OCI-LY1 (cell line): ENCODE measurements around the gene CELSR3.
A peak's percentile ranks its signal among the peaks of the same experiment; 100 is the strongest.

Experiments
- H2AFZ ChIP-seq: fragments of 200-600 bp; sonication (generic), shearing (Covaris generic); 2 replicates; pipeline ENCODE4 v1.6.0; 2014; ENCODE audit warnings: antibody characterized with exemption, mild to moderate bottlenecking, low read length
- H3F3A ChIP-seq: fragments of 200-600 bp; sonication (generic), shearing (Covaris generic); 2 replicates; pipeline ENCODE4 v1.6.0; 2014; ENCODE audit warnings: mild to moderate bottlenecking, antibody characterized with exemption, low read length, moderate library complexity; ENCODE audit not compliant: insufficient read depth
- H3K27ac ChIP-seq: fragments of 200-600 bp; sonication (generic); 2 replicates; pipeline ENCODE4 v1.5.1; 2014; ENCODE audit warnings: low read length, mixed run types, mild to moderate bottlenecking, low read depth; ENCODE audit not compliant: poor library complexity, severe bottlenecking
- H3K27me3 ChIP-seq: fragments of 200-600 bp; sonication (generic); 2 replicates; pipeline ENCODE4 v1.6.0; 2014; ENCODE audit warnings: antibody characterized with exemption, mild to moderate bottlenecking, low read length, moderate library complexity; ENCODE audit not compliant: insufficient read depth
- H3K36me3 ChIP-seq: fragments of 200-600 bp; sonication (generic); 2 replicates; pipeline ENCODE4 v1.6.1; 2014; ENCODE audit warnings: mild to moderate bottlenecking, antibody characterized with exemption, low read length, moderate library complexity, mixed read lengths; ENCODE audit not compliant: insufficient read depth
- H3K4me1 ChIP-seq: fragments of 200-600 bp; sonication (generic); 2 replicates; pipeline ENCODE4 v1.5.1; 2014; ENCODE audit warnings: mild to moderate bottlenecking, low read length, moderate library complexity; ENCODE audit not compliant: insufficient read depth, severe bottlenecking
- H3K4me2 ChIP-seq: fragments of 200-600 bp; sonication (generic), shearing (Covaris generic); 2 replicates; pipeline ENCODE4 v1.6.1; 2014; ENCODE audit warnings: low read length
- H3K4me3 ChIP-seq: fragments of 200-600 bp; sonication (generic); 2 replicates; pipeline ENCODE4 v1.5.1; 2014; ENCODE audit warnings: low read length, low read depth, mild to moderate bottlenecking, mixed read lengths; ENCODE audit not compliant: poor library complexity, severe bottlenecking
- H3K79me2 ChIP-seq: fragments of 200-600 bp; shearing (Covaris generic); 2 replicates; pipeline ENCODE4 v1.6.1; 2016; ENCODE audit warnings: mixed run types, low read length, mixed read lengths; ENCODE audit not compliant: insufficient read depth
- H3K9ac ChIP-seq: fragments of 200-600 bp; sonication (generic), shearing (Covaris generic); 2 replicates; pipeline ENCODE4 v1.6.1; 2014; ENCODE audit warnings: mild to moderate bottlenecking, low read length, mixed read lengths
- H3K9me2 ChIP-seq: fragments of 200-600 bp; sonication (generic), shearing (Covaris generic); 2 replicates; pipeline ENCODE4 v1.6.1; 2014; ENCODE audit warnings: low read depth, mild to moderate bottlenecking, low read length, mixed read lengths
- H3K9me3 ChIP-seq: fragments of 200-600 bp; shearing (Covaris generic); 2 replicates; pipeline ENCODE4 v1.6.1; 2014; ENCODE audit warnings: low read length, mixed read lengths
- H4K20me1 ChIP-seq: fragments of 200-600 bp; sonication (generic), shearing (Covaris generic); 2 replicates; pipeline ENCODE4 v1.6.0; 2016; ENCODE audit warnings: mild to moderate bottlenecking, low read length; ENCODE audit not compliant: insufficient read depth
- EZH2 ChIP-seq: fragments of 200-600 bp; sonication (generic), shearing (Covaris generic); IDR thresholded peaks from 2 replicates; pipeline ENCODE4 v1.8.0; 2017; ENCODE audit warnings: borderline replicate concordance, mixed run types, mild to moderate bottlenecking, antibody characterized with exemption, low read length, moderate library complexity, mixed read lengths
- TF ChIP-seq, protein P1 (sequence below): fragments of 200-600 bp; sonication (generic), shearing (Covaris generic); IDR thresholded peaks from 2 replicates; pipeline ENCODE4 v1.5.1; 2017; ENCODE audit warnings: mild to moderate bottlenecking, antibody characterized with exemption, low read length, moderate library complexity, mixed read lengths

The CELSR3 gene

GRCh38 chr3:48633743-48634142 is 28.9 kb downstream of the CELSR3 start:
- no peak overlapping the region for H3K4me3 ChIP-seq
- no peak overlapping the region for H2AFZ ChIP-seq
- H3K27me3 ChIP-seq = no peaks in the 10 kb centered on the region
- no peaks in the 10 kb centered on the region for H3K9me3 ChIP-seq
- peaks cover 42% of the 10 kb centered on the region for H3K36me3 ChIP-seq
- H3K9ac ChIP-seq = no peak overlapping the region; the same call in 1 of the 2 replicates
- peak overlapping the region; percentile 67 for H3K4me2 ChIP-seq
- H3K79me2 ChIP-seq = no peaks in the 10 kb centered on the region
- H3K9me2 ChIP-seq = no peaks in the 10 kb centered on the region
- no peaks in the 10 kb centered on the region for H3F3A ChIP-seq
- H4K20me1 ChIP-seq = no peaks in the 10 kb centered on the region
- H3K27ac ChIP-seq = no peak overlapping the region
- TF ChIP-seq, protein P1, sequence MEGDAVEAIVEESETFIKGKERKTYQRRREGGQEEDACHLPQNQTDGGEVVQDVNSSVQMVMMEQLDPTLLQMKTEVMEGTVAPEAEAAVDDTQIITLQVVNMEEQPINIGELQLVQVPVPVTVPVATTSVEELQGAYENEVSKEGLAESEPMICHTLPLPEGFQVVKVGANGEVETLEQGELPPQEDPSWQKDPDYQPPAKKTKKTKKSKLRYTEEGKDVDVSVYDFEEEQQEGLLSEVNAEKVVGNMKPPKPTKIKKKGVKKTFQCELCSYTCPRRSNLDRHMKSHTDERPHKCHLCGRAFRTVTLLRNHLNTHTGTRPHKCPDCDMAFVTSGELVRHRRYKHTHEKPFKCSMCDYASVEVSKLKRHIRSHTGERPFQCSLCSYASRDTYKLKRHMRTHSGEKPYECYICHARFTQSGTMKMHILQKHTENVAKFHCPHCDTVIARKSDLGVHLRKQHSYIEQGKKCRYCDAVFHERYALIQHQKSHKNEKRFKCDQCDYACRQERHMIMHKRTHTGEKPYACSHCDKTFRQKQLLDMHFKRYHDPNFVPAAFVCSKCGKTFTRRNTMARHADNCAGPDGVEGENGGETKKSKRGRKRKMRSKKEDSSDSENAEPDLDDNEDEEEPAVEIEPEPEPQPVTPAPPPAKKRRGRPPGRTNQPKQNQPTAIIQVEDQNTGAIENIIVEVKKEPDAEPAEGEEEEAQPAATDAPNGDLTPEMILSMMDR = no peak
- TF ChIP-seq EZH2 = no peak
- H3K4me1 ChIP-seq = peaks cover 26% of the 10 kb centered on the region

DNA sequence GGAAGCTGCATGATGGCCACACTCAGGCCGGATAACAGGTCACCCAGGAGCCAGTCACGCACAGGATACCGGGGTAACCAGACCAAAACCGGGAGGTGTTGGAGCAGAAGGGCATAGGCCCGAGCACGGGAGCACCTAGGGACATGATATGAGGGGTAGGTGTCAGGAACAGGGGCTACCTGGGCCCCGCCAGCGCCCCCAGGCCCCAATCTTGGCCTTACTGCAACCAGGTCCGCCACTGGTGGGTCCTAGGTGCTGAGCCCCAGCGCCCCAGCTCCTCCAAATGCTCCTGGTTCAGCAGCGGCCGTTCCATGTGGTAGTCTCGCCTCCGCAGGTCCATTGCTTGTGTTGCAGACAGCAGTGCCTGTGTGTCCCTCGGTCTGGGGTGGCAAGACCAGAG is 29.4 kb downstream of the CELSR3 start:
- Histone ChIP-seq H4K20me1 (no peaks in the 10 kb centered on the region), H3K27me3 (no peaks in the 10 kb centered on the region), H3K27ac (no peak overlapping the region), H3K9ac (no peak overlapping the region), H2AFZ (no peak overlapping the region), H3K79me2 (no peaks in the 10 kb centered on the region), H3K36me3 (peaks cover 45% of the 10 kb centered on the region), H3K9me2 (no peaks in the 10 kb centered on the region), H3K4me2 (no peak overlapping the region), H3F3A (no peaks in the 10 kb centered on the region), H3K9me3 (no peaks in the 10 kb centered on the region), H3K4me1 (peaks cover 26% of the 10 kb centered on the region), H3K4me3 (no peak overlapping the region)
- TF ChIP-seq, protein P1 = no peak
- TF ChIP-seq EZH2 = no peak

DNA sequence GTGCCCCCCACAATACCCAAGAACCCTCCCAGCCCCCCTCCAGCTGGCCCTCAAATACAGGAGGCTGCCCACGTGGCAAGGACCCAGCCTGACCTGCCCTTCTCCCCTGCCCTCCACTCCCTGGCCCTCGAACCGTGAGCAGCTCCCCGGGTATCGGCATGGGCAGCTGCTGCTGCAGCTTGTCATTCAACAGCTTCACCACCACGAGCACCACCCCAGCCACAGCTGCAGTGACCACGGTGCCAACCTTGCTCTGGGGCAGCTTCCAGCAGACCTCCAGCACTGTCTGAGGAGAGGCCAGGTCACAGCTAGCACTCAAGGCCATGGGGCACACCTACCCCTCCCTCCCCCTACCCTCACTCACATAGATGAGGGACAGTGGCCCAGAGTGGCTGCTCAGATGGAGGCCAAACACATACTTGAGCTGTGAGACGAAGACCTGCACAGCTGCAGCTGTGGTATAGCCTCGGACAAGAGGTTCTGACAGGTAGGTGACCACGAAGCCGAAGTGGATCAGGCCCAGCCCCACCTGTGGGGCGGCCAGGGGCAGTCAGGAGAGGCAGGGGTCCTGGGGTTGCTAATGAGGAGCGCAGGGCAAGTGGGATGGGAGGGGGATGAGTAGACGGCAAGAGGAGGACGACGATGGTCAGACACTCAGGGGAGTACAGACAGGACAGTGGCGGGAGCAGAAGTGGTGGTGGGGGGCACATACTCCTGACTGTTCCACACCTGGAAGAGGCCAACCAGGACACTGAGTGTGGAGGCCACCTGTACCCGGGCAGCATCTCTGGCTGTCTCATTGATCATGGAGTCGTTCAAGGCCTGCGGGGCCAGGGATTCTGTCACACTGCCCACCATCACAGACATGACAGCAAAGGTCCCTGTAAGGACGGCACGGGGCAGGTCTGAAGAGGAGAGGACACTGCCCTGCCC is 30.9 kb downstream of the CELSR3 start:
- H3K4me1 ChIP-seq = peaks cover 20% of the 10 kb centered on the region
- no peaks in the 10 kb centered on the region for H3K79me2 ChIP-seq
- H3K4me3 ChIP-seq = no peak overlapping the region
- H3K9me2 ChIP-seq = no peaks in the 10 kb centered on the region
- H4K20me1 ChIP-seq = no peaks in the 10 kb centered on the region
- no peaks in the 10 kb centered on the region for H3F3A ChIP-seq
- H3K9me3 ChIP-seq = no peaks in the 10 kb centered on the region
- H3K27me3 ChIP-seq = no peaks in the 10 kb centered on the region
- no peak overlapping the region for H3K27ac ChIP-seq
- no peak overlapping the region for H3K4me2 ChIP-seq
- H2AFZ ChIP-seq = no peak overlapping the region
- no peak overlapping the region for H3K9ac ChIP-seq
- TF ChIP-seq EZH2 = no peak
- TF ChIP-seq, protein P1 = no peak
- H3K36me3 ChIP-seq = peaks cover 59% of the 10 kb centered on the region
